Chondrocyte (in vitro differentiated cells): ENCODE measurements around the gene CDK10. TPM values are rescaled to one million over a fixed set of nuclear protein-coding genes. Genes with fewer than 3 reads are reported as not detected.
"Not testable (repeated sequence)": the region's sequence is repeated elsewhere in the genome, so short reads cannot be mapped to it uniquely, and the experiment has no call there.

ENCODE experiments used
- DNase-seq: peaks from one replicate; pipeline ENCODE4 v3.0.0; 2021; ENCODE audit warnings: mixed read lengths, low spot score
- H3K27ac Mint-ChIP-seq: one replicate; pipeline ENCODE4 v1.8.0; 2021; ENCODE audit warnings: mild to moderate bottlenecking, moderate library complexity, mixed read lengths; ENCODE audit not compliant: unreplicated experiment
- H3K27me3 Mint-ChIP-seq: 2 replicates; pipeline ENCODE4 v1.8.0; 2021; ENCODE audit warnings: low read depth, mixed read lengths
- H3K36me3 Mint-ChIP-seq: 2 replicates; pipeline ENCODE4 v1.8.0; 2021; ENCODE audit warnings: low read depth, mixed read lengths
- H3K4me1 Mint-ChIP-seq: 2 replicates; pipeline ENCODE4 v1.8.0; 2021; ENCODE audit warnings: low read depth, mild to moderate bottlenecking, mixed read lengths
- H3K4me3 Mint-ChIP-seq: one replicate; pipeline ENCODE4 v1.8.0; 2021; ENCODE audit warnings: mild to moderate bottlenecking, moderate library complexity, mixed read lengths; ENCODE audit not compliant: unreplicated experiment
- H3K9me3 Mint-ChIP-seq: 2 replicates; pipeline ENCODE4 v1.8.0; 2021; ENCODE audit warnings: low read depth, mixed read lengths
- total RNA-seq: library from RNA; stranded (reverse); gene quantifications from 3 replicates; pipeline ENCODE4 v1.2.1, GENCODE V29; 2021
- TF ChIP-seq, protein P1 (sequence below): fragments of 200-600 bp; sonication (generic); IDR thresholded peaks from 2 replicates; pipeline ENCODE4 v1.5.0; 2021; ENCODE audit warnings: antibody characterized with exemption, mild to moderate bottlenecking, moderate library complexity

The CDK10 gene
- total RNA-seq, 1 donor from 2014 or later, result 43.7 TPM

DNA sequence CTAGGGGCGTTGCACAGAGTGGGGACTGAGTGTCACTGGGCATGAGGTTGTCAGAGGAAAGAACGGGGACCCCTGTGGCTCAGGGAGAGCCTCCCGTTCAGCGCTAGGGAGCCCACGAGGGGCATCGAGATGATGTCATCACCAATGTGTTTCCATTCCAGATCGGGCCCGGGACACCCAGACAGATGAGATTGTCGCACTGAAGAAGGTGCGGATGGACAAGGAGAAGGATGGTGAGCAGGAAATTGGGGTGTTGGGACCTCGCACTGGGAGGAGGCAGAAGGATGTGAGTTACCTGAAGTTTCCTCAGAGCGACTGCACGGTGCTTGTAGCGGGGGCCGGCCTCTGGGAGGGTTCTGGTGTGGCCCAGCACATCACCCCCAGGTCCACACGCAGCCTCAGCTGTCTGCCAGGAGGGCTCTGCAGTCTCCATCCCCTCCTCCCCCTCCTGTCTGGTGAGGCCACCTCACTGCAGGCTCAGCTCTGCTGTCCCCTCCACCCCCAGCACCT lies 4.0 kb downstream of the CDK10 start:
- H3K36me3 Mint-ChIP-seq, result peaks cover 12% of the 10 kb centered on the region
- no peaks in the 10 kb centered on the region for H3K9me3 Mint-ChIP-seq
- peak; percentile 86 for DNase-seq
- H3K27ac Mint-ChIP-seq, result no peak overlapping the region
- TF ChIP-seq, protein P1, sequence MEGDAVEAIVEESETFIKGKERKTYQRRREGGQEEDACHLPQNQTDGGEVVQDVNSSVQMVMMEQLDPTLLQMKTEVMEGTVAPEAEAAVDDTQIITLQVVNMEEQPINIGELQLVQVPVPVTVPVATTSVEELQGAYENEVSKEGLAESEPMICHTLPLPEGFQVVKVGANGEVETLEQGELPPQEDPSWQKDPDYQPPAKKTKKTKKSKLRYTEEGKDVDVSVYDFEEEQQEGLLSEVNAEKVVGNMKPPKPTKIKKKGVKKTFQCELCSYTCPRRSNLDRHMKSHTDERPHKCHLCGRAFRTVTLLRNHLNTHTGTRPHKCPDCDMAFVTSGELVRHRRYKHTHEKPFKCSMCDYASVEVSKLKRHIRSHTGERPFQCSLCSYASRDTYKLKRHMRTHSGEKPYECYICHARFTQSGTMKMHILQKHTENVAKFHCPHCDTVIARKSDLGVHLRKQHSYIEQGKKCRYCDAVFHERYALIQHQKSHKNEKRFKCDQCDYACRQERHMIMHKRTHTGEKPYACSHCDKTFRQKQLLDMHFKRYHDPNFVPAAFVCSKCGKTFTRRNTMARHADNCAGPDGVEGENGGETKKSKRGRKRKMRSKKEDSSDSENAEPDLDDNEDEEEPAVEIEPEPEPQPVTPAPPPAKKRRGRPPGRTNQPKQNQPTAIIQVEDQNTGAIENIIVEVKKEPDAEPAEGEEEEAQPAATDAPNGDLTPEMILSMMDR, result no peak
- H3K4me3 Mint-ChIP-seq, result no peak overlapping the region
- H3K27me3 Mint-ChIP-seq, result no peaks in the 10 kb centered on the region
- peaks cover 15% of the 10 kb centered on the region for H3K4me1 Mint-ChIP-seq

DNA sequence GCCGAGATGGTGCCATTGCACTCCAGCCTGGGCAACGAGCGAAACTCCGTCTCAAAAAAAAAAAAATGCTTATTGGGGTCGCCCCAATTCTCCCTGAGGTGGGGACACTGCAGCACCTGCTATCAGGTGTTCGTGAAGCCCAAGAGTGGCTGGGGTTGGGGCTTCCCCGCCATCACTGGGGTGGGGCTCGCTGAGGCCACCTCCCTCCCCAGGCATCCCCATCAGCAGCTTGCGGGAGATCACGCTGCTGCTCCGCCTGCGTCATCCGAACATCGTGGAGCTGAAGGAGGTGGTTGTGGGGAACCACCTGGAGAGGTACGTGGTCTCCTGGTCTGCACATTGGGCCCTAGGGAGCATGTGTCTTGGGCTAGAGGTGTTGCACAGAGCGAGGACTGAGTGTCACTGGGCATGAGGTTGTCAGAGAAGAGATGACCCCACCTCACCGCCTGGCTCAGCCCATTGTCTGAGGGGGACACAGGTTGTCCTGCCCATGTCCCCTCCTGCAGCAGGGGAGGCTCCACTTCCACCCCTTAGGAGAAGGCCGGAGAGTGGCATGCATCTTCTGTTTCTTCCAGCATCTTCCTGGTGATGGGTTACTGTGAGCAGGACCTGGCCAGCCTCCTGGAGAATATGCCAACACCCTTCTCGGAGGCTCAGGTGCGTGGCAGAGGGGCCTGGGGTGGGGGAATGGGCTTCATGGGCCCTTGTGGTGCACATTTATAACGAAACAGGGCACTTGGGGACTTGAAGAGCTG lies 4.9 kb downstream of the CDK10 start:
- H3K27me3 Mint-ChIP-seq, result no peaks in the 10 kb centered on the region
- no peaks in the 10 kb centered on the region for H3K9me3 Mint-ChIP-seq
- H3K4me3 Mint-ChIP-seq, result no peak overlapping the region
- H3K27ac Mint-ChIP-seq, result no peak overlapping the region
- peak; percentile 67 for DNase-seq
- peaks cover 8% of the 10 kb centered on the region for H3K36me3 Mint-ChIP-seq
- TF ChIP-seq, protein P1, result no peak
- peaks cover 10% of the 10 kb centered on the region for H3K4me1 Mint-ChIP-seq

DNA sequence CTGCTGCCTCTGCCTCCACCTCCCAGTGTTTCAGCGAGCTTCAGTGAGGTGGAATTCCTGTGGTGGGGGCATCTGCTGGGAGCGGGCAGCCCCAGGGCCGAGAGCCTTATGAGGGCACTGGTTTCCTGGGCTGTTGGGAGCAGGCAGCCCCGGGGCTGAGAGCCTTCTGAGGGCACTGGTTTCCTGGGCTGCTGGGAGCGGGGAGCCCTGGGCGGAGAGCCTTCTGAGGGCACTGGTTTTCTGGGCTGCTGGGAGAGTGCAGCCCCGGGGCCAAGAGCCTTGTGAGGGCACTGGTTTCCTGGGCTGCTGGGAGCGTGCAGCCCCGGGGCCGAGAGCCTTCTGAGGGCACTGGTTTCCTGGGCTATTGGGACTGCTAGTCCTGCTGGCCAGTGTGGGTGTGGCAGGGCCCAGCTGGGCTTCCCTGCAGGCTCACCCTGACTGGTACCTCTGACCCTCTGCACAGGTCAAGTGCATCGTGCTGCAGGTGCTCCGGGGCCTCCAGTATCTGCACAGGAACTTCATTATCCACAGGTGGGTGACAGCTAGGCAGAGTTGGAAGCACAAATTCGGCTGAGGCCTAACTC lies 5.6 kb downstream of the CDK10 start:
- Mint-ChIP-seq H3K27me3 (no peaks in the 10 kb centered on the region), H3K36me3 (peaks cover 8% of the 10 kb centered on the region), H3K4me3 (no peak overlapping the region), H3K27ac (no peak overlapping the region), H3K9me3 (no peaks in the 10 kb centered on the region), H3K4me1 (peaks cover 8% of the 10 kb centered on the region)
- TF ChIP-seq, protein P1, result no peak
- DNase-seq, result no peak

DNA sequence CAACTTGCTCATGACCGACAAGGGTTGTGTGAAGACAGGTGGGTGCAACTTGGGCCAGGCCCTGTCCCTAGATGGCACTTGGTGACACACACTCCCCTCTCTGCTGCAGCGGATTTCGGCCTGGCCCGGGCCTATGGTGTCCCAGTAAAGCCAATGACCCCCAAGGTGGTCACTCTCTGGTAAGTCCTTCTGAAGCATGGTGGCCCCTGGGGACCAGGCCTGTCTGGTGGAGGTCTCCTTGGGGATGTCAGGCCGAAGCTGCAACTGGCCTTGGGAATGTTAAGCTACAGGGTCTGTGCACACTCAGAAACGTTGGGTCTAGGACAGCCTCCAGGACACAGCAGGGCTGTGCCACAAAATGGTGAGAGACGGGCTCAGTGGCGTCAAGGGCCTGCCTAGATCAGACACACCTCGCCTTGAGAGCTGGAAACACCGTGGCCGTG lies 6.8 kb downstream of the CDK10 start:
- H3K27ac Mint-ChIP-seq, result no peak overlapping the region
- peak; percentile 86 for DNase-seq
- no peaks in the 10 kb centered on the region for H3K9me3 Mint-ChIP-seq
- no peak overlapping the region for H3K4me3 Mint-ChIP-seq
- TF ChIP-seq, protein P1, result no peak
- H3K27me3 Mint-ChIP-seq, result no peaks in the 10 kb centered on the region
- H3K4me1 Mint-ChIP-seq, result no peaks in the 10 kb centered on the region
- H3K36me3 Mint-ChIP-seq, result peaks cover 8% of the 10 kb centered on the region

DNA sequence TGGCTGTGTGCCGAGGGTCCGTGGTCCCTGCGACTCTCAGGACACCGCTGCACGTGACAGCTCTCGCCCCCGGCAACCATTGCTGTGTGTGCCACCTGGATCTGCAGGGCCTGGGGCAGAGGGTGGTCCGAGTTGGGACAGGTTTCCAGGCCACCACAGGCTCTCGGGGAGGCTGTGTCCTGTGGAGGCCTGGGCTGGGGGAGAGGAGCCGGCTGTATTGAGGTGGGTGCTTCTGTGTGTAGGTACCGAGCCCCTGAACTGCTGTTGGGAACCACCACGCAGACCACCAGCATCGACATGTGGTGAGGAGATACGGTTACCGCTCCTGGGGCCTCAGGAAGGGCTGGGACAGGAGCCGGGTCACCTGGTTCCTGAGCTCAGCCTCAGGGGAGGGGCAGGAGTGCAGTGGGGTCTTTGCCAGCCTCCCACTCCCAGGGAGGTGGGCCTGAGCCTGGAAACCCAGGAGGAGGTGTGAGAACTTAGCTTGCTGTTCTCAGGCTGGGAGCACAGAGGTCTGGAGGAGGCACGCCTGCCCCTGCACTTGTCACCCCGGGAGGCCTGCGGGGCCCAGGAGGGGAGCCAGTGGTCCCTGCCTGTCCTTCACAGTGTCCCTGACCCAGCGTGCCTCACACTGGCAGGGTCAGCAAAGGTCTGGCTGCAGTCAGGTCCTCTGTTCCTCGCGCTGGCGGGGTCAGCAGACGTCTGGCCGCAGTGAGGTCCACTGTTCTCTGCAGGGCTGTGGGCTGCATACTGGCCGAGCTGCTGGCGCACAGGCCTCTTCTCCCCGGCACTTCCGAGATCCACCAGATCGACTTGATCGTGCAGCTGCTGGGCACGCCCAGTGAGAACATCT lies 7.7 kb downstream of the CDK10 start:
- Mint-ChIP-seq H3K4me1 (no peaks in the 10 kb centered on the region), H3K36me3 (peaks cover 8% of the 10 kb centered on the region), H3K27me3 (no peaks in the 10 kb centered on the region), H3K9me3 (no peaks in the 10 kb centered on the region), H3K27ac (no peak overlapping the region), H3K4me3 (no peak overlapping the region)
- TF ChIP-seq, protein P1, result no peak
- peak; percentile 94 for DNase-seq

DNA sequence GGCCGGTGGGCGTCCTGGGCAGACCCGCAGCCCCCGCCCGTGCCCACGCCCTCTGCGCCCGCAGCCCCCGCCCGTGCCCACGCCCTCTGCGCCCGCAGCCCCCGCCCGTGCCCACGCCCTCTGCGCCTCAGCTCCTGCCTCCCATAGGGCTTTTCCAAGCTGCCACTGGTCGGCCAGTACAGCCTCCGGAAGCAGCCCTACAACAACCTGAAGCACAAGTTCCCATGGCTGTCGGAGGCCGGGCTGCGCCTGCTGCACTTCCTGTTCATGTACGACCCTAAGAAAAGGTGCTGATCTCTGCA lies 8.2 kb downstream of the CDK10 start:
- H3K36me3 Mint-ChIP-seq, DNase-seq, H3K9me3 Mint-ChIP-seq, H3K4me3 Mint-ChIP-seq, H3K4me1 Mint-ChIP-seq, H3K27me3 Mint-ChIP-seq, H3K27ac Mint-ChIP-seq: not testable (repeated sequence)
